Measurements from ENCODE around the gene MIEF1.

The MIEF1 gene

DNA sequence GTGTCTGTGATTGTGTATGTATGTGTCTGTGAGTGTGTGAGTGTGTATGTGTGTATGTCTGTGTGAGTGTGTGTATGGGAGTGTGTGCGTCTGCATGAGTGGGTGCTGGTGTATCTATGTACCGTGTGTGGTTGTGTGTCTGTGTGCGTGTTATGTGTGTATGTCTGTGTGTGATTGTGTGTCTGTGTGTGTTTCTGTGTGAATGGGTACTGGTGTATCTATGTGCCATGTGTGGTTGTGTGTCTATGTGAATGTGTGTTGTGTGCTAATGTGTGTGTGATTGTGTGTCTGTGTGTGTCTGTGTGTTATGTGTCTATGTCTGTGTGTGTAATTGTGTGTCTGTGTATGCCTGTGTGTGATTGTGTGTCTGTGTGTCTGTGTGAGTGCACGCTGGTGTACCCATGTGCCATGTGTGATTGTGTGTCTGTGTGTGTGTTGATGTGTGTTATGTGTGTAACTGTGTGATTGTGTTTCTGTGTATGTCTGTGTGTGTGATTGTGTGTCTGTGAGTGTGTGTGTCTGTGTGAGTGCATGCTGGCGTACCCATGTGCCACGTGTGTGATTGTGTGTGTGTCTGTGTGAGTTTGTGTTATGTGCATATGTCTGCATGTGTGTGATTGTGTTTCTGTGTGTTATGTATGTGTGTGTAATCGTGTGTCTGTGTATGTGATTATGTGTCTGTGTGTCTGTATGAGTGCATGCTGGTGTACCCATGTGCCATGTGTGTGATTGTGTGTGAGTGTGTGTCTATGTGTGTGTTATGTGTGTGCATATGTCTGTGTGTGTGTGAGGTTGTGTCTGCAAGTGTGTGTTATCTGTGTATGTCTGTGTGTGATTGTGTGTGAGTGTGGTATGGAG lies 61.7 kb downstream of the MIEF1 start:
- DNase-seq, result no peak

DNA sequence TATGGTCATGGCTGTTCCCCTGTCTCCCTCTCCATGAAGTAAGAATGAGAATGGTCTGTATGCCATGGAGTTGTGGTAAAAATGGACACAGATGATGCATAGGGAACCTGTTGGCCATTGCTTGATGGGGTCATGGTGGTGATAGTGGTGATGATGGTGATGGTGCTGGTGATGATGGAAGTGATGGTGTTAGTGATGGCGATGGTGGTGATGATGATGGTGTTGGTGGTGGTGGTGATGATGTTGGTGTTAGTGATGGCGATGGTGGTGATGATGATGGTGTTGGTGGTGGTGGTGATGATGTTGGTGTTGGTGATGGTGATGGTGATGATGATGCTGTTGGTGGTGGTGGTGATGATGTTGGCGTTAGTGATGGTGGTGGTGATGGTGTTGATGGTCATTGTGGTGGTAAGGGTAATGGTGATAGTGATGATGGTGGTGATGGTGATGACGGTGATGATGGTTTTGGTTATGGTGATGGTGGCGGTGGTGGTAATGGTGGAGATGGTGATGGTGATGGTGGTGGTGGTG lies 63.4 kb downstream of the MIEF1 start:
- DNase-seq, result no peak

- DNase-seq, result no peak
These were observed 65.3 kb downstream of the MIEF1 start for GRCh38 chr22:39567135-39567946.

Measured in NCI-H226 (cell line).